Stimulated activated CD8-positive, alpha-beta memory T cell treated with anti-CD3 and anti-CD28 coated beads, Interleukin-7, amount 100 ng/mL, for 1 hour (primary cell): ENCODE data around the gene JKAMP.

Experiments used
- DNase-seq, 2 donors: peaks; one replicate each; pipeline ENCODE4 v3.0.0-alpha.2; 2020; ENCODE audit warnings: low read depth in 2 of 2

The JKAMP gene

DNA sequence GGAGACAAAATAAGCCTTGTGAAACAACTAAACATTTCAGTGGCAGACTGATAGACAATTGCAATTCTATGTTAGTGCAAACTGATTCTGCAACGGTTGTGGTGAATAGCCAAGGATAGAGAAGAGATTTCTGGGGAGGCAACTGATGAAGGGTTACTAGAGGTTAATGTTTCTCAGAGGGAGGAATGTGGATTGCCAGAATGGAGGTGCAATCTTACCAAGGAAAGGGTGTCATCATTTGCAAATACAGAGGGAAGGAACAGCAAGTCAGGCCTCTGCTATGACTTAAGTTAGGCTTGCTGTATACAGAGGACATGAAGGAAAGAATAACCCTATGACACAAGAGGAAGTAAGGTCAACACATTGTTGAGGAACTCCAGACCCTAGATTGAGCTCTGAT, 56.5 kb downstream of the JKAMP start:
- DNase-seq = no peak

DNA sequence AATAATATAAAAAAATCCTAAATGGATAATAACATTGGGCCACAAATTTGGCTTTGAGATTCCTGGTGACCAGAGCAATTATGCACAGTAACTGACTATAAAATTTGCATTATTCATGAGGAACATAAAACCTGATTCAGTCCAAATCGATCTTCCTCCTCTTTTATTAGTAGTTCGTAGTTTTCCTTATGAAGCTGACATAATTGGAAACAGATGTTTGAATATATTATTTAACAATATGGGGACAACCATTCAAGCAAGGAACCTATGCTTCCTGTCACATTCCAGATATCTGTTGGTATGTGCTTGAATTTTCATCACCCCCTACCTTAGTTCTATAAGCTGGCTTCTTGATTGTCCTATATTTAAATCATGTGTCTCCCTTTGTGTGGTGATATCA, 57.4 kb downstream of the JKAMP start:
- DNase-seq = no peak

DNA sequence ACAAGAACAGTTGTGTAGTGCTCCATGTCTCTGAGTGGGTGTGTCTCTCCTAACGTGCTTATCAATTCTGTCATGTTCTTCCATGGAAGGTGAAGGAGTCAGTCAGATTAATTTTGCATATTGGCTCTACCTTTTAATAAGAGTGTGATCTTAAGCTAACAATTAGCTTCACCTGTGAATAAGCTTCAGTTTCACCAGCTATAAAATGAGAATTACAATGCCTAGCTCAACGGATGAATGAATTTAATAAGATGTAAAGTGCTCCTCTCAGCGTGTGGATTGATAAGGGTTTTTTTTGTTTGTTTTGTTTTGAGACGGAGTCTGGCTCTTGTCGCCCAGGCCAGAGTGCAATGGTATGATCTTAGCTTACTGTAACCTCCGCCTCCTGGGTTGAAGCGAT, 59.6 kb downstream of the JKAMP start:
- DNase-seq = no peak

DNA sequence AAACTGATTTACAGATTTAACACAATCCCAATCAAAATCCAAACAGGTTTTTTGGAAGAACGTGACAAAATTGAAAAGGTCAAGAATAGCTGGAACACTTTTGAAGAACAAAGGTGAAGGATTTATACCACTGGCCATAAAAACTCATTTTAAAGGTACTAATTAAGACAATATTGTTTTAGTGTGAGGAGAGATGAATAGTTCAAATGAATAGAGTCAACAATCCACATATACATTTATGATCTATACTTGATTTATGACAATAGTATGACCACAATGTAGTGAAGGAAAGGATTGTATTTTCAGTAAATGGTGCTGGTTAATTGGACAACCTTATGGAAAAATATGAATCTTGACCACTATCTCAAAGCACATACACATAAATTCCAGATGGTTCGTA, 63.0 kb downstream of the JKAMP start:
- no peak for DNase-seq
